HG02623 (cell line): ENCODE results near the gene RIPOR2.
"Not testable (repeated sequence)": the region's sequence is repeated elsewhere in the genome, so short reads cannot be mapped to it uniquely, and the experiment has no call there.

Experiments used
- ATAC-seq: cut with Tn5 transposase; IDR thresholded peaks from one replicate; pipeline ENCODE4 v1.9.1; 2021; ENCODE audit warnings: moderate library complexity; ENCODE audit not compliant: unreplicated experiment

Gene RIPOR2

DNA sequence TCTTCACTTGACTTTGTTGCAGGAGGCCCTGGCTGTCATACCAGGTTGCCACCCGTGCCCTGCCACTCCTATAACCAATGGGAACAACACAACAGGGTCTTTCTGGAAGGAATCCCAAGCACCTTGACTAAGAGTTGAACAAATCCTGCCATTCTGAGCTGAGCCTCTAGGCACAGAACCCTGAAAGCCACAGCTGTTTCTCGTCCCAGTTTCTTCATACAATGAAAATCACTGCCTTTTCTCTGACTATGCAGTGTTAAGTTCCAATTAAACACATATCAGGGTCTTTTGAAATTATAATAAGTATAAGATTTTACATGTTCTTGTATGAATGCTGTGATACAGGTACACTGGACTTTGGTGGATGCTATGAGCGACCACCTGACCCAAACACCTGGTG is 54.4 kb downstream of the RIPOR2 start:
- no peak for ATAC-seq

DNA sequence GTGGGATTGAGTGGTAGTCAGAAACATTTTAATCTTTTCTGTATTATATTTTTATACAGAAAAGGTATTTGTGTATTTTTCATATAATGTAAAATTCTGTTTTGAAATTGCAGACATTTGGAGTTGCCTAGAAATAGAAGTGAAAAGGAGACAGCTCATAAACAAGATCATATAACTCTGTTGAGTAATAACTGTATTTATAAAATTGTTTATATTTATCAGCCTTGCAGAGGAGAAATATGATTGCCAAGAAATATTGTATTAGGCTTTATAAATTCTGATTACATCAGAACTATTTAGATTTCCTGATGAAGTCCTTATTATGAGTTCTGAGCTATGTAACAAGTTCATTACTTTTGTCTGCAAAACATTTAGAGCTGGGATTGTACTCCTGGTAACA is 55.3 kb downstream of the RIPOR2 start:
- ATAC-seq: no peak

DNA sequence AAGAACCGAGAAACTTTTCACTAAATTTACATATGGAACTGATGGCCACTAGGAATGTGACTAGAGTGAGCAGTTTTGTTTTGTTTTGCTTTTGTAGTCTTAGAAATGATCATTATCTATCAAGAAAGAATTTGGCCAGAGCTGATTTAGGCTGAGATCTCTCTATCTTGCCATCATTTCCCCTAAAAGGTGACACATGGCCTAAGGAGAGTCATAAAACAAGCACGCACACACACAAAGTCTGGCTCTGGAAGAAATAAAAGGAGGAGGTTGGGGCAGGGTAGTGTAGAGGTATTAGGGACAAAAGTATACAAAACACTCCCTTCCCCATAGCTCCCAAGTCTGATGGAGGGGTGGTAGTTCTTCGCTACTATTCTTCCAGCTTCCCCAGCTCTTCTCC is 56.4 kb downstream of the RIPOR2 start:
- ATAC-seq: no peak

- not testable (repeated sequence) for ATAC-seq
These were observed 58.0 kb downstream of the RIPOR2 start for GRCh38 chr6:24877747-24878146.

- ATAC-seq: no peak
These were observed 59.0 kb downstream of the RIPOR2 start for GRCh38 chr6:24876499-24877465.

GRCh38 chr6:24875534-24875901 is 60.2 kb downstream of the RIPOR2 start:
- no peak for ATAC-seq

DNA sequence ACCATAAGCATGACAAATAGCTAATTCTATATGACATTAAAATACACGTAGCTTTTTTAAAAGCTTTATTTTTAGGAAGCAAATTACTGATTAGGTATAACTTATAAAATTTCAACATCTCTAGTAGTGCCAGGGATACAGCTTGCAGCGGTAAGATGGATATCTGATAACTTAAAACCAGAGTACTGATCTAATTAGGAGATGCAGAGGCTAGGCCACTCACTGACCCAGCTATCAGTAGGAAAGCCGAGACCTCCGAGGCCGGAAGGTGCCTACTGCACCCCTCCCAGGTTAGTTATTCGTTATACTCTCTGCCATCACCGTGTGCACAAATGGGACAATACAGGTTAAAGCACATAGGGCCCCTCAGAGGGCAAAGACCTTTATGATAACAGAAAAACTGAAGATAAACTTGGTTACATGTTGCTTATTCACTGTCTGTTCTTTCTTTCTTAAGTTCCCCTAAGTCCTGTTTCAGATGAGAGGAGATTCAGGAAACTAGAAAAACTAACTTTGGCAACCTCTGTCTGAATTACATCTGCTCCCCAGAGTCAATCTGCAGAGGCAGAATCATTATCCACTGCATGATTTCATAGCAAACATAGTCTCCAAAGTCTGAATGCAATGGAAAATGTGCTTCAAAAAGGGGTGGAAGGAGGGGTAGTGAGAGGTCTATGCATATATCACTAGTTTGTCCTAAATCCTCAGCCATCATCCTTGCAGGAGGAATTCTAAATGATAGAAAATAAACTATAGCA is 60.8 kb downstream of the RIPOR2 start:
- ATAC-seq: no peak

DNA sequence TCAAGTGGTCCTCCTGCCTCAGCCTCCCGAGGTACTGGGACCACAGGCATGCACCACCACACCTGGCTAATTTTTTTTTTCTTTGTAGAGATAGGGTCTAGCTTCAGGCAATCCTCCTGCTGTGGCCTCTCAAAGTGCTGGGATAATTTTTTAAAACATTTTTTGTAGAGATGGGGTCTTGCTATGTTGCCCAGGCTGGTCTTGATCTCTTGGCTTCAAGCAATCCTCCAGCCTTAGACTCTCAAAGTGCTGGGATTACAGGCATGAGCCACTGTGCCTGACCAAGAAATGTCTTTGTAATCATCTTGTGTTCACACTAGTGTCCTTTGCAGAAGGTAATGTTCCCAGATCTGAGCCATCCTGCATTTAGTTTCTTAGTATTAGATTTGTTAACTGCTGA is 61.6 kb downstream of the RIPOR2 start:
- no peak for ATAC-seq

GRCh38 chr6:24872779-24873178 is 63.0 kb downstream of the RIPOR2 start:
- no peak for ATAC-seq

- ATAC-seq: no peak
These were observed 67.0 kb downstream of the RIPOR2 start for GRCh38 chr6:24868765-24869164.

- ATAC-seq: no peak
These were observed 68.6 kb downstream of the RIPOR2 start for GRCh38 chr6:24867104-24867703.

- no peak for ATAC-seq
These were observed 70.6 kb downstream of the RIPOR2 start for GRCh38 chr6:24865161-24865560.

DNA sequence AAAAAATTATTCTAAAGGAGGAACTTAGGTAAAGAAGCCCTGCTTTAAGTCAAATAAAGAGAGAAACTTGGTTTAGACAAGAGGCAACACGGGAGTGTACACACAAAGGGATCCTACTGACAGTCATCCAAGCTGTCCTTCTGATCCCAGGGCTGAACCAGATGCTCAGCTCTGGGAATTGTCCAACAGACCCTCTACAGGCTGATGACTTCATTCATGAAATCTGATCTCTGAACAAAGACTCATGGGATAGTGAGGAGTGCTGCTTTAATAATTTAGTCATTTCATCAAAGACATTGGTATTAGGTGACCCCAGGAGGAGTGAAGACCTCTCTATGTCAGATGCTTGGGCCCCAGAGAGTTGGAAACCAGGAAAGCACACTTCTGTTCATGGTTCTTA is 71.4 kb downstream of the RIPOR2 start:
- no peak for ATAC-seq

DNA sequence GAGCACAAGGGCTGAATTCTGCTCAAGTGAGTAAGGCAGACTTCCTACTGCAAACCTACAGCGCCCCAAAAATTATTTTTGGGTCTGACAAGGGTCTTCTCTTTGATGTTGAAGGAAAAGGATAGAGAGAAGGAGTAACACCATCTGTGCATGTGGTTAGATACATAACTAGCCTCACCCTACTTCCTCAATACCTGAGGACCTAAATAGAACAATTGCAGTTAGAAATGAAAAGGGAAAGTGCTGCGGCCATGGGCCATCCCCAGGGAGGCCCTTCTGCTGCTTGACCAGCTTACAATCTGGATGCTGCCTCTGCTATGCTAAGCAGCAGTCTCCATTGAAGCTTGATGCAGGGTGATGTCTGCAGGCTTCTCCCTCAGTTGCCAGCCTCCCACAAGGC is 73.8 kb downstream of the RIPOR2 start:
- peak; percentile 62 for ATAC-seq

- no peak for ATAC-seq
These were observed 76.1 kb downstream of the RIPOR2 start for GRCh38 chr6:24859608-24860200.

- ATAC-seq: no peak
These were observed 76.6 kb downstream of the RIPOR2 start for GRCh38 chr6:24859132-24859531.

DNA sequence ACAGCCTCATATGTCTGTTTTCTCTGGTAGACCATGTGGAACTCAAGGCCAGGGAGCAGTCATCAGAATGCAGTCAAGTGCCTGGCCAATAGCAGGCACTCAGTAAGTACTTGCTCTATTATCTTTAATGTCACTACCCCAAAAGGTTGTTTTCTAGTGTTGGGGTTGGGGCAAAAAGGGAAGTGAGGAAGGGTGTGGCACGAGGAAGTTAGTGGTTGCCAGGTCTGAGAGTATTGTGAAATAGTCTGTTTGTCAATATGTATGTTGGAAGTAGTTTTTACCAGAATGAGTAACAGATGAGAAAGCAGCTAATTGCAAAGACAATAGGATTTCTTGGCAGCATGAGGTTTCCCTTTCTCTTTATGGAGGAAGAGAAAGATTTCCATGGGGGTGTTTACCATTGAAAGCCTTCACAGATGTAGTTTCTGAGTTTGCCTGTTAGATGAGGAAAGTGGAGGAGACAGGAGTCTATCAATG is 77.5 kb downstream of the RIPOR2 start:
- ATAC-seq: peak; percentile 57

- ATAC-seq: no peak
These were observed 78.7 kb downstream of the RIPOR2 start for GRCh38 chr6:24856901-24857670.

DNA sequence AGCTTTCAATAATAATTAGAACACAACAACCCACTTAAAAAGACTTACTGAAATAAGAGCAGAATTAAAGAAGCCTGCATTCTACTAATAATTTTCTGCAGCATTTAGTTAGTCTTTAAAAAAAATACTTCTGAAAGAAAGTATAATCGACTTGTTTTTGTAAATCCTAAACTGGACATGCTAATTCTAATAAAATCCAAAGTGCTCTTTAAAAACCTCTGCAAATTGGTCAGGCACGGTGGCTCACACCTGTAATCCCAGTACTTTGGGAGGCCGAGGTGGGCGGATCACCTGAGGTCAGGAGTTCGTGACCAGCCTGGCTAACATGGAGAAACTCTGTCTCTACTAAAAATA is 79.5 kb downstream of the RIPOR2 start:
- ATAC-seq: no peak
